Endothelial cell of umbilical vein (primary cell): ENCODE measurements around the gene MAP2K5. TPM values are rescaled to one million over a fixed set of nuclear protein-coding genes. Genes with fewer than 3 reads are reported as not detected.

ENCODE experiments used
- BruUV-seq: library from RNA; stranded (reverse); fragments of 400-500 nt; replicated peaks from 2 replicates; lab custom pipeline; 2021; lab: Mats Ljungman, UMichigan
- CTCF ChIA-PET: fragments of 300-600, 350-600 bp; sonication (Branson Sonifier 250); formaldehyde crosslinking; loops from one replicate; lab custom pipeline; 2021; ENCODE audit warnings: antibody characterized with exemption, inconsistent platforms; lab: Charles Lee
- POLR2A ChIA-PET: fragments of 300-600, 350-600 bp; sonication (Branson Sonifier 250); formaldehyde crosslinking; loops from one replicate; lab custom pipeline; 2021; ENCODE audit warnings: antibody characterized with exemption, inconsistent platforms; lab: Charles Lee
- DNase-seq: peaks from one replicate; pipeline ENCODE4 v3.0.0-alpha.2; 2011; ENCODE audit warnings: low read depth, low spot score
- FAIRE-seq: peaks from 2 replicates; lab custom pipeline; 2011; peaks lifted over from hg19 to GRCh38; lab: Jason Lieb, UNC
- H2AFZ ChIP-seq: 2 replicates; pipeline ENCODE4 v1.6.0; 2012; ENCODE audit warnings: low read depth, low read length, control low read depth, inconsistent platforms
- H3K27ac ChIP-seq: 2 replicates; pipeline ENCODE4 v1.5.1; 2011; ENCODE audit warnings: low read depth, mild to moderate bottlenecking, control low read depth, low read length, moderate library complexity; ENCODE audit not compliant: insufficient read depth
- H3K27me3 ChIP-seq, 2 experiments: 2 replicates each; pipeline versions ENCODE4 v1.6.0 to v1.6.1; 2011; ENCODE audit warnings: low read length in 2 of 2, mixed read lengths in 1 of 2; ENCODE audit not compliant: control insufficient read depth in 2 of 2, insufficient read depth in 2 of 2
- H3K36me3 ChIP-seq, 2 experiments: 2 replicates in 1 of 2; 3 replicates in 1 of 2; pipeline ENCODE4 v1.5.1; 2011; ENCODE audit warnings: low read length in 2 of 2, mild to moderate bottlenecking in 1 of 2, moderate library complexity in 1 of 2; ENCODE audit not compliant: control insufficient read depth in 2 of 2, insufficient read depth in 2 of 2; ENCODE audit errors: extremely low read depth in 1 of 2
- H3K4me1 ChIP-seq: 3 replicates; pipeline ENCODE4 v1.5.1; 2011; ENCODE audit warnings: mild to moderate bottlenecking, low read length; ENCODE audit not compliant: control insufficient read depth, insufficient read depth; ENCODE audit errors: extremely low read depth
- H3K4me2 ChIP-seq: 2 replicates; pipeline ENCODE4 v1.6.1; 2011; ENCODE audit warnings: low read length, control low read depth, mixed read lengths; ENCODE audit not compliant: insufficient read depth
- H3K4me3 ChIP-seq, 3 experiments: fragments of 200-600 bp in 1 of 3; sonication (generic), shearing (Covaris generic) in 1 of 3; replicated peaks in 1 of 3; 2 replicates each; pipeline ENCODE4 v1.5.1; 2011 to 2016; ENCODE audit warnings: control low read depth in 3 of 3, low read length in 3 of 3, mild to moderate bottlenecking in 2 of 3, inconsistent platforms in 1 of 3, low read depth in 1 of 3, moderate library complexity in 1 of 3; ENCODE audit not compliant: insufficient read depth in 1 of 3
- H3K79me2 ChIP-seq: 2 replicates; pipeline ENCODE4 v1.6.0; 2012; ENCODE audit warnings: low read length, inconsistent platforms; ENCODE audit not compliant: control insufficient read depth, insufficient read depth
- H3K9ac ChIP-seq: replicated peaks from 2 replicates; pipeline ENCODE3; 2011; ENCODE audit warnings: low read length, control low read depth; ENCODE audit not compliant: insufficient read depth; ENCODE audit errors: extremely low read depth
- H3K9me1 ChIP-seq: replicated peaks from 3 replicates; pipeline ENCODE4 v1.6.0; 2011; ENCODE audit warnings: mild to moderate bottlenecking, low read length; ENCODE audit not compliant: control insufficient read depth, insufficient read depth; ENCODE audit errors: extremely low read depth
- H3K9me3 ChIP-seq: replicated peaks from 2 replicates; pipeline ENCODE4 v1.5.1; 2012; ENCODE audit warnings: low read length, inconsistent platforms; ENCODE audit not compliant: control insufficient read depth, insufficient read depth
- H4K20me1 ChIP-seq: replicated peaks from 2 replicates; pipeline ENCODE3; 2011; ENCODE audit warnings: mild to moderate bottlenecking, low read length; ENCODE audit not compliant: control insufficient read depth, insufficient read depth; ENCODE audit errors: extremely low read depth
- EZH2 ChIP-seq: IDR thresholded peaks from 2 replicates; pipeline ENCODE4 v1.6.1; 2012; ENCODE audit warnings: borderline replicate concordance, low read depth, mild to moderate bottlenecking, moderate library complexity, low read length, inconsistent platforms; ENCODE audit not compliant: severe bottlenecking
- FOS ChIP-seq: IDR thresholded peaks from 2 replicates; pipeline ENCODE4 v1.6.1; 2011; ENCODE audit warnings: mild to moderate bottlenecking, low read length, moderate library complexity, borderline replicate concordance; ENCODE audit not compliant: insufficient read depth
- GATA2 ChIP-seq: IDR thresholded peaks from 2 replicates; pipeline ENCODE4 v1.7.0; 2011; ENCODE audit warnings: low read depth, mild to moderate bottlenecking, moderate library complexity, mixed read lengths, low read length; ENCODE audit not compliant: insufficient read length, insufficient read depth
- JUN ChIP-seq: IDR thresholded peaks from 2 replicates; pipeline ENCODE4 v1.6.1; 2011; ENCODE audit warnings: borderline replicate concordance, low read depth; ENCODE audit not compliant: insufficient read length, insufficient read depth
- MAX ChIP-seq: IDR thresholded peaks from 2 replicates; pipeline ENCODE4 v1.6.1; 2011; ENCODE audit not compliant: insufficient read depth, insufficient read length
- MYC ChIP-seq: IDR thresholded peaks from one replicate; pipeline ENCODE4 v1.6.1; 2011; ENCODE audit warnings: mild to moderate bottlenecking, low read depth, low read length
- POLR2A ChIP-seq: IDR thresholded peaks from 2 replicates; pipeline ENCODE4 v1.6.1; 2012; ENCODE audit warnings: low read depth, mild to moderate bottlenecking, control low read depth, low read length
- POLR2AphosphoS5 ChIP-seq: IDR thresholded peaks from 2 replicates; pipeline ENCODE4 v1.6.1; 2012; ENCODE audit warnings: low read depth, mild to moderate bottlenecking, control low read depth, low read length, moderate library complexity; ENCODE audit not compliant: insufficient read depth
- dilution Hi-C: fragments of 300-500 bp; cut with MboI; formaldehyde crosslinking; loops from one replicate; pipeline ENCODE4 v1.15.0; 2019; ENCODE audit warnings: low sequenced_read_pairs; ENCODE audit not compliant: extremely low pct_ligation_motif_present
- intact Hi-C: fragments of 100-400 bp; cut with micrococcal nuclease; formaldehyde crosslinking; loops from one replicate; pipeline ENCODE4 v1.10.0; 2022
- polyA plus RNA-seq, 4 experiments: library from polyadenylated mRNA; depleted of rRNA in 3 of 4; stranded (reverse) in 3 of 4; unstranded in 1 of 4; fragments of >200 nt; gene quantifications; 2 replicates each; pipeline versions ENCODE4 v1.2.1 to v1.2.3, GENCODE V29; 2011 to 2012; ENCODE audit warnings: missing spikeins in 1 of 4
- total RNA-seq: library from RNA; stranded (reverse); gene quantifications from 2 replicates; pipeline ENCODE4 v1.2.3, GENCODE V29; 2021
- TF ChIP-seq, protein P1 (sequence below), 2 donors: IDR thresholded peaks; 1 replicate in 1 of 2; 2 replicates in 1 of 2; pipeline ENCODE4 v1.5.1; 2011; ENCODE audit warnings: low read length in 2 of 2, mild to moderate bottlenecking in 2 of 2, moderate library complexity in 2 of 2, control low read depth in 1 of 2, inconsistent platforms in 1 of 2, low read depth in 1 of 2; ENCODE audit not compliant: insufficient read depth in 1 of 2; ENCODE audit errors: extremely low read depth in 1 of 2

MAP2K5 gene
- total and polyA plus RNA-seq, 2 donors (not counting 3 experiments of a cell fraction or from before 2014, with no cell fraction given) = 4.9 to 24.7 TPM

DNA sequence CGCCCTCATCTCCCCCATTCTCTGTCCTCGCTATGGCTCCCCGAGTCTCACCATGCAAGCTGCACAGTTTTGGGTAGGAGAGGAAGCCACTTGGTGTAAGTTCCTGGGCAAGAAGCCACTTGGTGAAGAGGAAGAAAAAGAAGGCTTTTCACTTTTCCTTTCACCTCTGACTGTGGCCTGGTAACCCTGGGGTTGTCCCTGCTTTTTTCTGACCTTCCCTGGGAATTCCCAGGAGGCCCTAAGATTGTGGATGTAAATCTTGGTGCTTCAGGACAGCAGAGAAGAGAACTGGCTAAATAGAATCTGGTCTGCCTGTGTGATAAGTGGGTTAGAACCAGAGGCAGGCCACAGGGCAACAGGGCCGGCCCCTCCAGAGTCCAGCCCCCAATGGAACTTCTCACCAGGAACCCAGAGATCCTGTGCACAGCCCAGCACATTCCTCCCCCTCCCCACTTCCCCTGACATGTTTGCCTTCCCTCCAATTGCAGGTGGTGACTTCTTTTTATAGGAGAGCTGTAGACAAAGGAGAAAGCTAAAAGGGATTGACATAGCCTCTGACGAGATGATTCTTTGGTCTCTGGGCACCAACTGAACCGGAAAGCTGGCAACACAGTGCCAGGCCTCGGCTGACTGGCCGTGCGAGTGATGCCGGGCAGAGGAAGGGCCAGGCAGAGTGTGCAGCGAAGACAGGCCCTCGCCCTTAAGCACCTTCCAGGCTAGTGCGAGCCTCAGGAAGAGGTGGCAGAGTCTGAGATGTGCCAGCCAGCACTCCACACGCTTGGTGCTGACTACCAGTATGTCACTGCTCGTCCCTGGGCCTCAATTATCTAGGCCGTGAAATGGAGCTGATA, 263.4 kb downstream of the MAP2K5 start:
- H3K9me3 ChIP-seq = no peaks in the 10 kb centered on the region
- H3K4me1 ChIP-seq = no peaks in the 10 kb centered on the region
- no peak for DNase-seq
- no peaks in the 10 kb centered on the region for H4K20me1 ChIP-seq
- ChIA-PET CTCF (interaction anchor here (0.7 kb wide), 1 partner anchor 349 kb away, joined by 3 read pairs; no protein-coding TSS in a partner anchor), POLR2A (no interaction called here)
- intact Hi-C loops = no loop called here
- TF ChIP-seq JUN (no peak), POLR2A (no peak), MYC (no peak), GATA2 (no peak), FOS (no peak), POLR2AphosphoS5 (no peak), MAX (no peak), EZH2 (no peak)
- TF ChIP-seq, protein P1, sequence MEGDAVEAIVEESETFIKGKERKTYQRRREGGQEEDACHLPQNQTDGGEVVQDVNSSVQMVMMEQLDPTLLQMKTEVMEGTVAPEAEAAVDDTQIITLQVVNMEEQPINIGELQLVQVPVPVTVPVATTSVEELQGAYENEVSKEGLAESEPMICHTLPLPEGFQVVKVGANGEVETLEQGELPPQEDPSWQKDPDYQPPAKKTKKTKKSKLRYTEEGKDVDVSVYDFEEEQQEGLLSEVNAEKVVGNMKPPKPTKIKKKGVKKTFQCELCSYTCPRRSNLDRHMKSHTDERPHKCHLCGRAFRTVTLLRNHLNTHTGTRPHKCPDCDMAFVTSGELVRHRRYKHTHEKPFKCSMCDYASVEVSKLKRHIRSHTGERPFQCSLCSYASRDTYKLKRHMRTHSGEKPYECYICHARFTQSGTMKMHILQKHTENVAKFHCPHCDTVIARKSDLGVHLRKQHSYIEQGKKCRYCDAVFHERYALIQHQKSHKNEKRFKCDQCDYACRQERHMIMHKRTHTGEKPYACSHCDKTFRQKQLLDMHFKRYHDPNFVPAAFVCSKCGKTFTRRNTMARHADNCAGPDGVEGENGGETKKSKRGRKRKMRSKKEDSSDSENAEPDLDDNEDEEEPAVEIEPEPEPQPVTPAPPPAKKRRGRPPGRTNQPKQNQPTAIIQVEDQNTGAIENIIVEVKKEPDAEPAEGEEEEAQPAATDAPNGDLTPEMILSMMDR (IDR thresholded peaks at IDR 0.05; ENCODE audit: extremely low read depth in 1 of 2, insufficient read depth in 1 of 2, low read depth in 1 of 2, low read length in 2 of 2) = no peak
- FAIRE-seq = no peak
- no TSS peak for BruUV-seq
- no peak overlapping the region for H2AFZ ChIP-seq
- no peaks in the 10 kb centered on the region for H3K9me1 ChIP-seq
- no peak overlapping the region for H3K4me2 ChIP-seq
- no peaks in the 10 kb centered on the region for H3K79me2 ChIP-seq
- dilution Hi-C loops = no loop called here
- no peak overlapping the region for H3K27ac ChIP-seq
- H3K27me3 ChIP-seq = no peaks in the 10 kb centered on the region
- H3K9ac ChIP-seq = no peak overlapping the region
- no peak overlapping the region for H3K4me3 ChIP-seq
- no peaks in the 10 kb centered on the region for H3K36me3 ChIP-seq
